ENCODE results near the gene TYMP. TPM values are rescaled to one million over a fixed set of nuclear protein-coding genes. Genes with fewer than 3 reads are reported as not detected.

Gene TYMP
- total and polyA plus RNA-seq, 2 of the 4 experiments (the other 2 are of a cell fraction), result 0.18 to 0.74 TPM

DNA sequence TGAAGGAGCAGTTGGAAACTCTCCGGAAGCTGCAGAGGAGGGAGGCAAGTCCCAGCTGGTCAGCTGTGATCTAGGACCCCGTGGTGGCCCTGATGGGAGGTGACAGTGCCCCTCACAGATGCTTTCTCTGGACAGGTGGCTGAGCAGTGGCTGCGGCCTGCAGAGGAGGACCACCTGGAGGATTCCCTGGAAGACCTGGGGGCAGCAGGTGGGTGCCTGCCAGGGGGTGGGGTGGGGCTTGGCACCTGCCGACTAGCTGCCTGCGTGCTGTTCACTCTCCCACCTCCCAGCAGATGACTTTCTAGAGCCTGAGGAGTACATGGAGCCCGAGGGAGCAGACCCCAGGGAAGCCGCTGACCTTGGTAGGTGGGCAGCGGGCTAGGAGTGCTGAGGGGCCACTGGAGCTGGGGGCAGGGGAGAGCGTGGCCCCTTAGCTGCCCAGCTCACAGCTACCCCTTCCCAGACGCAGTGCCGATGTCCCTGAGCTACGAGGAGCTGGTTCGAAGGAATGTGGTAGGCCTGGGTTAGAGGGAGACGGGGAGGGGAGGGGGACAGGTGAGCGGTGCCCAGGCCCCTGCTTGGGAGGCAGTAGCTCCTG lies 7.5 kb downstream of the TYMP start:
- ChIA-PET CTCF (no interaction called here), POLR2A (ENCODE audit: unreplicated experiment) (interaction anchor here (1.0 kb wide), 1 partner anchor 8 kb away, joined by 3 read pairs; no protein-coding TSS in a partner anchor)
- H3K4me2 ChIP-seq (ENCODE audit: low read depth, low read length), result no peak overlapping the region
- intact Hi-C loops (cut with micrococcal nuclease) (no loop called here), in situ Hi-C loops (cut with MboI; ENCODE audit: low sequenced_read_pairs) (no loop called here), dilution Hi-C loops (cut with HindIII; ENCODE audit: low sequenced_read_pairs, unreplicated experiment) (no loop called here)
- H3K4me1 ChIP-seq (ENCODE audit: control insufficient read depth, insufficient read depth, low read length), result peaks cover 12% of the 10 kb centered on the region
- H2AK5ac ChIP-seq (ENCODE audit: low read depth, low read length), result no peak overlapping the region
- H2BK5ac ChIP-seq (ENCODE audit: low read depth, low read length, poor library complexity, severe bottlenecking), result no peak overlapping the region
- peaks cover 8 to 42% of the 10 kb centered on the region in 2 experiments for H3K79me1 ChIP-seq (ENCODE audit: low read depth in 1 of 2, low read length in 2 of 2)
- no peak overlapping the region for H3K27ac ChIP-seq (ENCODE audit: insufficient read depth, low read length)
- peaks cover 19% of the 10 kb centered on the region for H4K20me1 ChIP-seq (ENCODE audit: insufficient read depth, low read length)
- no peak overlapping the region for H3K56ac ChIP-seq (ENCODE audit: extremely low read depth, insufficient read depth, low read length)
- H3K4ac ChIP-seq (ENCODE audit: low read depth, low read length), result no peak overlapping the region
- H3K9me1 ChIP-seq (ENCODE audit: insufficient read depth, low read length), result peaks cover 10% of the 10 kb centered on the region
- peak overlapping the region; percentile 55 for H2AK9ac ChIP-seq (replicated peaks; ENCODE audit: low read depth, low read length, poor library complexity)
- no peak overlapping the region for H3K4me3 ChIP-seq (ENCODE audit: insufficient read depth, low read depth, low read length)
- H2BK15ac ChIP-seq (ENCODE audit: low read depth, low read length), result no peak overlapping the region
- no peak overlapping the region for H4K5ac ChIP-seq (ENCODE audit: low read depth, low read length)
- H2BK20ac ChIP-seq (ENCODE audit: low read depth, low read length), result no peak overlapping the region
- peaks cover 43% of the 10 kb centered on the region for H3K36me3 ChIP-seq (ENCODE audit: control insufficient read depth, insufficient read depth, low read length)
- BruUV-seq (replicated peaks), result no TSS peak
- no peak for ATAC-seq (ENCODE audit: low read depth)
- no peak for DNase-seq
- no peaks in the 10 kb centered on the region for H3K9me3 ChIP-seq (ENCODE audit: control insufficient read depth, insufficient read depth, low read length)
- no peak overlapping the region for H3K18ac ChIP-seq (ENCODE audit: low read depth, low read length)
- no peak overlapping the region for H4K91ac ChIP-seq (ENCODE audit: insufficient read depth, low read depth, low read length)
- H2AFZ ChIP-seq (replicated peaks; ENCODE audit: low read length, poor library complexity), result no peak overlapping the region
- H3K14ac ChIP-seq (replicated peaks; ENCODE audit: low read depth, low read length), result no peak overlapping the region
- no peak overlapping the region for H3K9ac ChIP-seq (ENCODE audit: low read depth, low read length)
- H3K23ac ChIP-seq (ENCODE audit: low read depth, low read length), result no peak overlapping the region
- WGBS, 2 experiments (ENCODE audit: extremely low coverage in 2 of 2, insufficient read length in 1 of 2), result 100% methylated on average over 1 of the region's 15 CpGs; no CpG with 5 or more reads in 1 of the 2 experiments
- H4K8ac ChIP-seq (ENCODE audit: low read depth in 2 of 2, low read length in 2 of 2), result no peak overlapping the region
- H3K27me3 ChIP-seq (ENCODE audit: control insufficient read depth, insufficient read depth, low read length), result no peaks in the 10 kb centered on the region
- no peak overlapping the region for H2BK120ac ChIP-seq (ENCODE audit: low read depth, low read length)
- TF ChIP-seq POLR2A (IDR thresholded peaks at IDR 0.05; ENCODE audit: low read depth, low read length) (no peak), BHLHE40 (IDR thresholded peaks at IDR 0.05; ENCODE audit: low read depth, low read length) (no peak), NFE2L2 (IDR thresholded peaks at IDR 0.05; ENCODE audit: low read depth, low read length) (no peak), MAZ (IDR thresholded peaks at IDR 0.05; ENCODE audit: borderline replicate concordance, low read depth, low read length) (no peak), RAD21 (IDR thresholded peaks at IDR 0.05; ENCODE audit: low read length) (no peak), CEBPB (IDR thresholded peaks at IDR 0.05; ENCODE audit: low read depth, low read length) (no peak), MXI1 (IDR thresholded peaks at IDR 0.05; ENCODE audit: borderline replicate concordance, low read depth, low read length) (no peak), RCOR1 (IDR thresholded peaks at IDR 0.05; ENCODE audit: insufficient replicate concordance, low read length) (no peak), CHD1 (IDR thresholded peaks at IDR 0.05; ENCODE audit: low read depth, low read length) (no peak)
- TF ChIP-seq, protein P1, sequence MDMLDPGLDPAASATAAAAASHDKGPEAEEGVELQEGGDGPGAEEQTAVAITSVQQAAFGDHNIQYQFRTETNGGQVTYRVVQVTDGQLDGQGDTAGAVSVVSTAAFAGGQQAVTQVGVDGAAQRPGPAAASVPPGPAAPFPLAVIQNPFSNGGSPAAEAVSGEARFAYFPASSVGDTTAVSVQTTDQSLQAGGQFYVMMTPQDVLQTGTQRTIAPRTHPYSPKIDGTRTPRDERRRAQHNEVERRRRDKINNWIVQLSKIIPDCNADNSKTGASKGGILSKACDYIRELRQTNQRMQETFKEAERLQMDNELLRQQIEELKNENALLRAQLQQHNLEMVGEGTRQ (IDR thresholded peaks at IDR 0.05; ENCODE audit: low read depth, low read length), result no peak
- TF ChIP-seq, protein P2, sequence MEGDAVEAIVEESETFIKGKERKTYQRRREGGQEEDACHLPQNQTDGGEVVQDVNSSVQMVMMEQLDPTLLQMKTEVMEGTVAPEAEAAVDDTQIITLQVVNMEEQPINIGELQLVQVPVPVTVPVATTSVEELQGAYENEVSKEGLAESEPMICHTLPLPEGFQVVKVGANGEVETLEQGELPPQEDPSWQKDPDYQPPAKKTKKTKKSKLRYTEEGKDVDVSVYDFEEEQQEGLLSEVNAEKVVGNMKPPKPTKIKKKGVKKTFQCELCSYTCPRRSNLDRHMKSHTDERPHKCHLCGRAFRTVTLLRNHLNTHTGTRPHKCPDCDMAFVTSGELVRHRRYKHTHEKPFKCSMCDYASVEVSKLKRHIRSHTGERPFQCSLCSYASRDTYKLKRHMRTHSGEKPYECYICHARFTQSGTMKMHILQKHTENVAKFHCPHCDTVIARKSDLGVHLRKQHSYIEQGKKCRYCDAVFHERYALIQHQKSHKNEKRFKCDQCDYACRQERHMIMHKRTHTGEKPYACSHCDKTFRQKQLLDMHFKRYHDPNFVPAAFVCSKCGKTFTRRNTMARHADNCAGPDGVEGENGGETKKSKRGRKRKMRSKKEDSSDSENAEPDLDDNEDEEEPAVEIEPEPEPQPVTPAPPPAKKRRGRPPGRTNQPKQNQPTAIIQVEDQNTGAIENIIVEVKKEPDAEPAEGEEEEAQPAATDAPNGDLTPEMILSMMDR (conservative IDR thresholded peaks at IDR 0.05; ENCODE audit: low read depth, low read length), result no peak
- TF ChIP-seq, protein P3, sequence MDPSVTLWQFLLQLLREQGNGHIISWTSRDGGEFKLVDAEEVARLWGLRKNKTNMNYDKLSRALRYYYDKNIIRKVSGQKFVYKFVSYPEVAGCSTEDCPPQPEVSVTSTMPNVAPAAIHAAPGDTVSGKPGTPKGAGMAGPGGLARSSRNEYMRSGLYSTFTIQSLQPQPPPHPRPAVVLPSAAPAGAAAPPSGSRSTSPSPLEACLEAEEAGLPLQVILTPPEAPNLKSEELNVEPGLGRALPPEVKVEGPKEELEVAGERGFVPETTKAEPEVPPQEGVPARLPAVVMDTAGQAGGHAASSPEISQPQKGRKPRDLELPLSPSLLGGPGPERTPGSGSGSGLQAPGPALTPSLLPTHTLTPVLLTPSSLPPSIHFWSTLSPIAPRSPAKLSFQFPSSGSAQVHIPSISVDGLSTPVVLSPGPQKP (IDR thresholded peaks at IDR 0.05; ENCODE audit: borderline replicate concordance, low read depth, low read length), result no peak
